HTERT RPE-1 (cell line): ENCODE data around the gene ZNF765.
"Not testable (repeated sequence)": the region's sequence is repeated elsewhere in the genome, so short reads cannot be mapped to it uniquely, and the experiment has no call there.

ENCODE experiments used
- in situ Hi-C: fragments of 300-500 bp; cut with MboI; formaldehyde crosslinking; loops from 4 replicates; pipeline ENCODE4 v1.14.3; 2020; ENCODE audit warnings: low sequenced_read_pairs

Gene ZNF765

DNA sequence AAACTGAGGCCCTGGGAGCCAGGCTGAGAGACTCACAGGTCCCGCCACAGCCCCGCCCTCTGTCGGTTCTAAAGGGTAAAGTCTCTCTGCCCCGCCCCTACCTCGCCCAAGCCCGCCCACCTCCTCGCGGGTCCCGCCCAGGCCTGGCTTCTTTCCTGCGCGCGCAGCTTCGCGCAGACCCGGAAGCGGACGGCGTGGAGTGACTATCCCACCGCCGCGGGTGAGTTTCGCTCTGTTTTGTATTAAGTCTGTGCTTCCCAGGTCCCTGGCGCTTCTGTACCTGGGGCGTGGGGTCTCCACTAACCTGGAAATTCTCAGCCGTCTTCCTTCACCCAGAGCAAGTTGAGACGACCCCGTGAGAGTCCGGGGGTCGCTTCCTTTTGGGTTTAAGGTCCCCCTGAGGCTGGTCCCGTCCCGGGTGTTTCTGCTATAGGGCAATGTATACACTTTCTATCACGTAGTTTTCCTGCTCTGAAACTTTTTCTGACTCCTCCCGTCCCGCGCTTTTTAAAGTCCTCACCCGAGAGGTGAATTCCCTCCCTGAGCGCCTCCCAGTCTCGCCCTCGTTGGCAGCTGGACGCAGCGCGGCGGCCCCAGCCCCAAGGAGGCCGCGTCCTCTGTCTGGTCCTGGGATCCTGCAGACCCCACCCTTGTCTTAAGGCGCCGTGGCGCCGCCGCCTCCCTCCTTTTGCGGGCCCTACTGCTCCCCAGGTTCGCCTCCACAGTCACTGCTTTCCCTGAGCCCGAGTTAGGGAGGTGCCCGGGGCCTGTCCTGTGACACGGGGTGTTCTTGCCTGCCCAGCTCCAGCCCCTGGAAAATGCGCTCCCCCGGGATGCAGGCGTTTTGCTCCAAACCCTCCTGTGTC lies at the start of gene ZNF765:
ZNF765 (plus strand) TSS at position 176 of the 866 bp plus-strand sequence. CDS start 2,867 bp downstream, outside the sequence.
- in situ Hi-C loops = no loop called here

- in situ Hi-C loops = no loop called here
These were observed 39.2 kb upstream of the ZNF765 start for GRCh38 chr19:53355739-53356138.

- in situ Hi-C loops = no loop called here
These were observed 36.9 kb upstream of the ZNF765 start for GRCh38 chr19:53357821-53358581.

- in situ Hi-C loops = not testable (repeated sequence)
These were observed 34.9 kb upstream of the ZNF765 start for GRCh38 chr19:53360056-53360455.

DNA sequence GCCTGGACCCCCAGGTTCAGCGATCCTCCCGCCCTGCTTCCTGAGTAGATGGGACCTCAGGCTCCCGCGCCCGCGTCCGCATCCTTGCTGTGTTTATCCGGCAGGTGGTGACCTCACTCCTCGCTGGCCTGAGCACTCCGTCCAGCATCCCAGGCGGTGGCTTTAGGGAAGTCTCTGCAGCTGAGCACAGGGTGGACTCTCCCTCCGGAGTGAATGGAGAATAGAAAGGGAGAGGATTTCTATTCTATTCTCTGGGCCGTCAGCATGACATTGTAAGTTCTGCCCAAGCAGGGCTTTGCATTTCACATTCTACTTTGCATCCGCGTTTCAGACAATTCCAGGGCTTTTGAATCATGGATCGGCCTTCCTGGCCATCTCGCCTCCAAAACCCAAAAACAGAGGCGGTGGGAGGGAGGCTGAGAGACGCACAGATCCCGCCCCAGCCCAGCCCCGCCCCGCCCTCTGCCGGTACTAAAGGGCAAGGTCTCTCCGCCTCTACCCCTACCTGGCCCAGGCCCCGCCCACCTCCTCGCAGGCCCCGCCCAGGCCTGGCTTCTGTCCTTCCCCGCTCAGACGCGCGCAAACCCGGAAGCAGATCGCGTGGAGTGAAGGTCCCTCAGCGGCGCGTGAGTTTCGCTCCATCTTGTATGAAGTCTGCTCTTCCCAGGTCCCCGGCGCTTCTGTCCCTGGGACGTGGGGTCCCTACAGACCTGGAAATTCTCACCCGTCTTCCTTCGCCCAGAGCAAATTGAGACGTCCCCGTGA lies 29.6 kb upstream of the ZNF765 start, which contains the start of gene ZNF525:
ZNF525 (plus strand) TSS at position 572 of the 765 bp plus-strand sequence. CDS start 6,577 bp downstream, outside the sequence.
- in situ Hi-C loops = no loop called here

- in situ Hi-C loops = no loop called here
These were observed 29.0 kb upstream of the ZNF765 start for GRCh38 chr19:53365899-53366493.

GRCh38 chr19:53372196-53372595 lies 22.8 kb upstream of the ZNF765 start:
- in situ Hi-C loops = no loop called here

GRCh38 chr19:53374288-53374687 lies 20.7 kb upstream of the ZNF765 start:
- in situ Hi-C loops = no loop called here

DNA sequence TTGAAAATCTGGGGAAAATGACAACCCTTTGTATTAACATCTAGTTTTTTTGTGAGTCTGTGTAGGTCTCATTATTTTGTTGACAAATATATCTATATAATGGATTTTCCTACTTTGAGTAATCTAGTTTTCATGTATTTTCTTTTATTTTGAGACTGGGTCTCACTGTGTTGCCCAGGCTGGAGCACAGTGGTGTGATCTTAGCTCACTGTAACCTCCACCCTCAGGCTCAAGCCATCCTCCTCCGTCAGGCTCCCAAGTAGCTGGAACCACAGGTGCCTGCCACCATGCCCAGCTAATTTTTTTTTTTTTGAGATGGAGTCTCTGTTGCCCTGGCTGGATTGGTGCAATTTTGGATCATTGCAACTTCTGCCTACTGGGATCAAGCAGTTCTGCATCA lies 20.2 kb upstream of the ZNF765 start:
- in situ Hi-C loops = no loop called here

- in situ Hi-C loops = no loop called here
These were observed 13.6 kb upstream of the ZNF765 start for GRCh38 chr19:53381376-53381775.

GRCh38 chr19:53388168-53388567 lies 6.8 kb upstream of the ZNF765 start:
- in situ Hi-C loops = no loop called here

DNA sequence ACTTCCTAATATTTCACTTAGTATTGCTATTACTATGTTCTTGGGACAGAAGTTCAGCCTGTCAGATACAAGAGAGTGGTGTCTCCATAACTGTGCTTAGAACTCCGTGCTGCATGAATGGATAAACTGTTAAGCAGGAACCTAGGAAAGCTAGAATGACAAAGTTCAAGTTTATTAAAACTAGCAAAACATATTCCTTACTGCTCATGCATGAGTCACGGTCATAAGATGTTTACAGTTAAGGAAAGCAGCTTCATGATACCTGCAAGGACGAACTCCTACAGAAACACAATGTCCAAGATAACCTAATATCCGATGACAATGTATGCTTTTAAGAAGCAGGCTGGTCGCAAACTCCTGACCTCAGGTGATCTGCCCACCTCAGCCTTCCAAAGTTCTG lies 6.0 kb upstream of the ZNF765 start:
- in situ Hi-C loops = no loop called here

DNA sequence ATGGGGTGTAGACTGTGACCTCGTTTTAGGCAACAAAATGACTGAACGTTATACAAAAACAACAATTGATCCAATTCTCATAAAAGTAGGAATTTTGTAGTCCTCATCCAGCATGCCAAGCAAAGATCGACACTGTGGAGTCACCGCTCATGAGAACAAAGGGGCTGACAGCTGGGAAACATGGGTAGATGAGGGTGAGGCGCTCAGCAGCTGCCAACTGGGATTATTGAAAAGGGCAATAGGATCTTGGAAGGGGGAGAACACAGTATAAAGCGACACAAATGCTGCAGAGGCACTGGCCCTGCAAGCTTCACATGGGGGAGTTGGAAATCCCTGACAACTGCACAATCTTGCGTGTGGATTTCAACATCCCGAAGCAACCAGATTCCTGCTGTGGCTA lies 5.4 kb upstream of the ZNF765 start:
- in situ Hi-C loops = no loop called here

GRCh38 chr19:53389978-53390377 lies 5.0 kb upstream of the ZNF765 start:
- in situ Hi-C loops = no loop called here

- in situ Hi-C loops = no loop called here
These were observed 401 bp upstream of the ZNF765 start for GRCh38 chr19:53394522-53394973.

- in situ Hi-C loops = not testable (repeated sequence)
These were observed 1.0 kb downstream of the ZNF765 start for GRCh38 chr19:53395840-53396524.

GRCh38 chr19:53396525-53396868 lies 1.5 kb downstream of the ZNF765 start:
- in situ Hi-C loops = no loop called here

- in situ Hi-C loops = not testable (repeated sequence)
These were observed 3.0 kb downstream of the ZNF765 start for GRCh38 chr19:53397918-53398317.

DNA sequence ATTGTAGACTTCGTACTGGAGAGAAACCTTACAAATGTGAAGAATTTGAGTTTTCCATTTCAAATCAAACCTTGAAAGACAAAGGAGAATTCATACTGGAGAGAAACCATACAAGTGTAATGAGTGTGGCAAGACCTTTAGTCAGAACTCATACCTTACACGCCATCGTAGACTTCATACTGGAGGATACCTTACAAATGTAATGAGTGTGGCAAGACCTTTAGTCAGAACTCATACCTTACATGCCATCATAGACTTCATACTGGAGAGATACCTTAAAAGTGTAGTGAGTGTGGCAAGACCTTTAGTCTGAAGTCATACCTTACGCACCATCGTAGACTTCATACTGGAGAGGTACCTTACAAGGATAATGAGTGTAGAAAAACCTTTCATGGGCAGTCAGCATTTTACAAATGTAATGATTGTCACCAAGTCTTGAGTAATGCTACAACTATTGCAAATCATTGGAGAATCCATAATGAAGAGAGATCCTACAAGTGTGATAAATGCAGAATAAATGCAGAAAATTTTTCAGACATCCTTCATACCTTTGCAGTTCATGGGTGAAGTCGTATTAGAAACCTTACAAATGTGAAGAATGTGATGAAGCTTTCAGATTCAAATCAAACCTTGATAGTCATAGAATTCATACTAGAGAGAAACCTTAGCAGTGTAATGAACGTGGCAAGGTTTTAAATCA lies 14.7 kb downstream of the ZNF765 start:
- in situ Hi-C loops = no loop called here
